ENCODE data around the gene FNBP1.
A peak's percentile ranks its signal among the peaks of the same experiment; 100 is the strongest.

FNBP1 gene

DNA sequence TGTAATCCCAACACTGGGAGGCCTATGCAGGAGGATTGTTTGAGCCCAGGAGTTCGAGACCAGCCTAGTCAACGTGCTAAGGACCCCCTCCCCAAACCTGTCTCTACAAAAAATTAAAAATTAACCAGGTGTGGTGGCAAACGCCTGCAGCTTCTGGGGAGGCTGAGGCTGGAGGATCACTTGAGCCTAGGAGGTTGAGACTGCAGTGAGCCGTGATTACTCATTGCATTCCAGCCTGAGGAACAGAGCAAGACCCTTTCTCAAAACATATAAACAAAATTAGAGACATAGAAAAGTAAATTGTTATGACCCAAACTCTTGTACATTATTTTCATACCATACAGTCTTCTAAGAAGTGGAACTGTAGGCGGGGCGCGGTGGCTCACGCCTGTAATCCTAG lies 11.8 kb upstream of the FNBP1 start:
- Mint-ChIP-seq H3K27ac (peak overlapping the region; percentile 97), H3K9me3 (no peaks in the 10 kb centered on the region), H3K27me3 (no peaks in the 10 kb centered on the region), H3K4me1 (peaks cover 9 to 29% of the 10 kb centered on the region in 2 donors), H3K36me3 (peaks cover 7 to 8% of the 10 kb centered on the region in 2 donors), H3K4me3 (peak overlapping the region; percentile 93)
- no peak for ATAC-seq (replicated peaks)
- DNase-seq: no peak

GRCh38 chr9:130054325-130054786 lies 11.4 kb upstream of the FNBP1 start:
- H3K27ac Mint-ChIP-seq: peak overlapping the region; percentile 97
- peak overlapping the region; percentile 93 for H3K4me3 Mint-ChIP-seq
- no peaks in the 10 kb centered on the region for H3K9me3 Mint-ChIP-seq
- H3K27me3 Mint-ChIP-seq: no peaks in the 10 kb centered on the region
- peaks cover 7 to 8% of the 10 kb centered on the region in 2 donors for H3K36me3 Mint-ChIP-seq
- DNase-seq (no peak), ATAC-seq (replicated peaks) (no peak)
- H3K4me1 Mint-ChIP-seq: peaks cover 9 to 32% of the 10 kb centered on the region in 2 donors

DNA sequence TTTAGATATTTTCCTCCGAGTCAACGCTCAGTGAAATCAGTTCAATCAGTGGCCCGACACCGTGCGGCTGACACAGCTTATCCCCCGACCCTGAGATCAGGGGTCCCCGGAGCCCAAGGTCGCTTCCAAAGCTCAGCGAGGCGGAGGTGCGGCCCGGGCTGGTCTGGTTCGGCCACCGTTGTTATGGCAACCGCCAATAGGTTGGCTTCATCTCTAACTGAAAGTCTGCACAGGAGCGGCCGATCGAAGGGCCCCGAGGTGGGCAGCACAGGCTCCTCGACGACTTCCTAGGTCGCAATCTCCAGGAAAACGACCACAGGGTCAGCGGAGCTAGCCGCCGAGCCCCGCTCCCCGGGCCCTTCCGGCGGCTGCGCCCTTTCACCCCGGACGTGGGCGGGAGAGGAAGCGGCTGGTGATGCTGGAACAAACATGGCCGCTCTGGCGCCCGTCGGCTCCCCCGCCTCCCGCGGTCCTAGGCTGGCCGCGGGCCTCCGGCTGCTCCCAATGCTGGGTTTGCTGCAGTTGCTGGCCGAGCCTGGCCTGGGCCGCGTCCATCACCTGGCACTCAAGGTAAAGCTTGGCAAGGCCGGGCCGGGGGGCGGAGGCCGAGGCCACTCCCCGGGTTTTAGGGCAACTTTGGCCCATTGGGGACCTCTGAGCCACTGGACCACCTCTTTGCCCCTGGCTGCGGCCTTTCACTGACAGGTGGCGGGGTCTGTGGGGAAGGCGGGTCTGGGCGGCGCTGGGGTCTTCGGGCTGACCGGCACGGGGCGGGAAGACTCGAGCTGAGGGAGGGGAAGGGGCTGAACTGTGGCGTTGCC lies 10.7 kb upstream of the FNBP1 start, which contains the start of gene GPR107:
TSS of gene GPR107 (plus strand) at position 403 of the 821 bp plus-strand sequence. CDS start at position 430, 27 bp downstream.
- H3K9me3 Mint-ChIP-seq: no peaks in the 10 kb centered on the region
- peaks cover 8 to 29% of the 10 kb centered on the region in 2 donors for H3K4me1 Mint-ChIP-seq
- H3K27me3 Mint-ChIP-seq: no peaks in the 10 kb centered on the region
- peaks cover 2 to 3% of the 10 kb centered on the region in 2 donors for H3K36me3 Mint-ChIP-seq
- peak; percentile 72 for DNase-seq
- peak; percentile 96 for ATAC-seq (replicated peaks)
- peak within 1 kb of the TSS; percentile 93 for H3K4me3 Mint-ChIP-seq
- H3K27ac Mint-ChIP-seq: peak within 1 kb of the TSS; percentile 97

- DNase-seq (no peak), ATAC-seq (replicated peaks) (no peak)
- Mint-ChIP-seq H3K27me3 (no peaks in the 10 kb centered on the region), H3K4me1 (peaks cover 7 to 25% of the 10 kb centered on the region in 2 donors), H3K9me3 (no peaks in the 10 kb centered on the region), H3K4me3 (peak overlapping the region; percentile 93), H3K36me3 (no peaks in the 10 kb centered on the region), H3K27ac (peak overlapping the region; percentile 97)
Measured at GRCh38 chr9:130053109-130053503, 10.1 kb upstream of the FNBP1 start.

- Mint-ChIP-seq H3K4me3 (peak overlapping the region in 1 of 2 donors; percentile 36), H3K9me3 (no peaks in the 10 kb centered on the region), H3K27ac (no peak overlapping the region), H3K27me3 (no peaks in the 10 kb centered on the region), H3K4me1 (peaks cover 7 to 25% of the 10 kb centered on the region in 2 donors), H3K36me3 (no peaks in the 10 kb centered on the region)
- DNase-seq (no peak), ATAC-seq (replicated peaks) (no peak)
Measured at GRCh38 chr9:130051855-130052254, 8.9 kb upstream of the FNBP1 start.

DNA sequence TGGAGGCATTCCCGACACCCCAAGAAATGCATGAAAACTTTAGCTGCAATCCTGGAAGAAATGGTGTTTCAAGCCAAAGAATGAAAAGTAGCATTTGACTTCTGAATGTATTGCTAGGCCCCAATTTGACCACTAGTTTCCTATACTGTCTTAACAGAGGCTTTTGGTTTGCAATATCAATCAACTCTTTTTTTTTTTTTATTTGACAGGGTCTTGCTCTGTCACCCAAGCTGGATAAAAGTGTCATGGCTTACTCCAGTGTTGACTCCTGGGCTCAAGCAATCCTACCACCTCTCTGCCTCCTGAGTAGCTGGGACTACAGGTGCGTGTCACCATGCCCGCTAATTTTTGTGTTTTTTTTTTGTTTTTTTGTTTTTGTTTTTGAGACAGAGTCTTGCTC lies 7.5 kb upstream of the FNBP1 start:
- Mint-ChIP-seq H3K9me3 (no peaks in the 10 kb centered on the region), H3K27ac (no peak overlapping the region), H3K27me3 (no peaks in the 10 kb centered on the region), H3K4me1 (peaks cover 11 to 32% of the 10 kb centered on the region in 2 donors), H3K4me3 (no peak overlapping the region), H3K36me3 (no peaks in the 10 kb centered on the region)
- DNase-seq: no peak
- no peak for ATAC-seq (replicated peaks)

DNA sequence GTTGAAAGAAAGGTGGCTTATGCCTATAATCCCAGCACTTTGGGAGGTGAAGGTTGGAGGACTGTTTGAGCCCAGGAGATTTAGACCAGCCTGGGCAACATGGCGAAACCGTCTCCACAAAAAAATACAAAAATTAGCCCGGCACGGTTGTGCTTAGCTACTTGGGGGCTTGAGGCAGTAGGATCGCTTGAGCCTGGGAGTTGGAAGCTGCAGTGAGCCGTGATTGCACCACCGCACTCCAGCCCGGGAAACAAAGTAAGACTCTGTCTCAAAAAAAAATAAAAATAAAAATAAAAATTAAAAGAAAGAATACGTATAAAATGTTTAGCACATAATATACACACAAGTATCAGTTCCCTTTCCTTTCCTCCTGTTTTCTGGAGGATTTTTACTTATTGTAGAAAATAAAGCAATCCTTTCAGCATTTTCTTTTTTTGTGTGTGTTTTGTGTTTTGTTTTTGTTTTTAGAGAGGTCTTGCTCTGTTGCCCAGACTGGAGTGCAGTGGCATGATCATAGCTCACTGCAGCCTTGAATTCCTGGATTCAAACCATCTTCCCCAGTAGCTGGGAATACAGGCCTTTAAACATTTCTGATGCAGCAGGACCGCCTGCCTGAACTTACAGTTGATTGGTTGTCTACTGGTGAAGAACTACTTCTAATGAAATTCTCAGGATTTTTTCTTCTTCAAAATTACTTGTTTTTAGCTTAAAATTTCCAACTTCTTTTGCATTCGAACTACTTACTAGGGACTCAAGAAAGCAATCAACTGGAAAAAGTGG lies 6.6 kb upstream of the FNBP1 start:
- ATAC-seq (replicated peaks): no peak
- H3K36me3 Mint-ChIP-seq: no peaks in the 10 kb centered on the region
- no peaks in the 10 kb centered on the region for H3K9me3 Mint-ChIP-seq
- no peaks in the 10 kb centered on the region for H3K27me3 Mint-ChIP-seq
- H3K4me3 Mint-ChIP-seq: no peak overlapping the region
- no peak overlapping the region for H3K27ac Mint-ChIP-seq
- DNase-seq: no peak
- H3K4me1 Mint-ChIP-seq: peaks cover 15 to 33% of the 10 kb centered on the region in 2 donors

GRCh38 chr9:130045725-130046450 lies 2.9 kb upstream of the FNBP1 start:
- DNase-seq: no peak
- H3K4me1 Mint-ChIP-seq: peaks cover 20 to 42% of the 10 kb centered on the region in 2 donors

GRCh38 chr9:130043654-130044623 lies 950 bp upstream of the FNBP1 start:
- Mint-ChIP-seq H3K27ac (peak overlapping the region; percentile 97), H3K27me3 (no peaks in the 10 kb centered on the region), H3K36me3 (peaks cover 21 to 32% of the 10 kb centered on the region in 2 donors), H3K4me3 (peak overlapping the region; percentile 94 to 95), H3K9me3 (no peaks in the 10 kb centered on the region), H3K4me1 (peaks cover 17 to 48% of the 10 kb centered on the region in 2 donors)
- DNase-seq (no peak), ATAC-seq (replicated peaks) (no peak)

More at GRCh38 chr9:130045725-130046450, 2.9 kb upstream of the FNBP1 start:
- no peaks in the 10 kb centered on the region for H3K27me3 Mint-ChIP-seq
- H3K4me3 Mint-ChIP-seq: peak overlapping the region; percentile 30 to 50
- H3K27ac Mint-ChIP-seq: no peak overlapping the region
- no peaks in the 10 kb centered on the region for H3K9me3 Mint-ChIP-seq
- no peak for ATAC-seq (replicated peaks)
- H3K36me3 Mint-ChIP-seq: peaks cover 12 to 21% of the 10 kb centered on the region in 2 donors

DNA sequence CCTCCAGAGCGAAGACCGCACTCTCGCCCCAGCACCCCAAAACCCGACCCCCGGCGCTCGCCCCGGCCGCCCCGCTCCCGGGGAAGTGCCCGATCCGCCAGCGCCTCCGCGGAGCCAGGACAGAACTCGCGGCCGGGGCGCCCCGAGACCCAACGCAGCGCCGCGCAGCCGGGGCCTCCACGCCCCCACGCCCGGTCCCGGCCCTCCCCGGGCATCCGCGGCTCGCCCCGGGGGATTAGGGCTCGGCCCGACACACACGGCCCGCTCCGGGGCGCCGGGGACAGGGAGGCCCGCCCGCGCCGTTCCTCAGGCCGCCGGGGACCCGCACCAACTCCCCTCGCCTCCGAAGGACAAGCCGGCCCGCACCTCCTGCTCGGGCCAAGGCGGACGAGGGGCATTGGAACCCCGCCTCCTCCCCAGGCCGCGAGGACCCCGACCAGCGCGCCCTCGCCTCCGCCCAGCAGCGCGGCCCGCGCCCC lies 544 bp downstream of the FNBP1 start:
- Mint-ChIP-seq H3K27ac (peak overlapping the region; percentile 100), H3K4me1 (peaks cover 20 to 60% of the 10 kb centered on the region in 2 donors), H3K36me3 (peaks cover 25 to 39% of the 10 kb centered on the region in 2 donors), H3K4me3 (peak overlapping the region; percentile 95 to 98), H3K27me3 (no peaks in the 10 kb centered on the region), H3K9me3 (no peaks in the 10 kb centered on the region)
- DNase-seq (no peak), ATAC-seq (replicated peaks) (peak; percentile 7 to 13)

GRCh38 chr9:130041648-130042405 lies 1.2 kb downstream of the FNBP1 start:
- peak overlapping the region; percentile 100 for H3K27ac Mint-ChIP-seq
- no peaks in the 10 kb centered on the region for H3K27me3 Mint-ChIP-seq
- peaks cover 0 to 1% of the 10 kb centered on the region in 2 donors for H3K9me3 Mint-ChIP-seq
- H3K4me3 Mint-ChIP-seq: peak overlapping the region; percentile 95 to 98
- ATAC-seq (replicated peaks) (no peak), DNase-seq (no peak)
- H3K4me1 Mint-ChIP-seq: peaks cover 24 to 67% of the 10 kb centered on the region in 2 donors
- H3K36me3 Mint-ChIP-seq: peaks cover 29 to 45% of the 10 kb centered on the region in 2 donors

DNA sequence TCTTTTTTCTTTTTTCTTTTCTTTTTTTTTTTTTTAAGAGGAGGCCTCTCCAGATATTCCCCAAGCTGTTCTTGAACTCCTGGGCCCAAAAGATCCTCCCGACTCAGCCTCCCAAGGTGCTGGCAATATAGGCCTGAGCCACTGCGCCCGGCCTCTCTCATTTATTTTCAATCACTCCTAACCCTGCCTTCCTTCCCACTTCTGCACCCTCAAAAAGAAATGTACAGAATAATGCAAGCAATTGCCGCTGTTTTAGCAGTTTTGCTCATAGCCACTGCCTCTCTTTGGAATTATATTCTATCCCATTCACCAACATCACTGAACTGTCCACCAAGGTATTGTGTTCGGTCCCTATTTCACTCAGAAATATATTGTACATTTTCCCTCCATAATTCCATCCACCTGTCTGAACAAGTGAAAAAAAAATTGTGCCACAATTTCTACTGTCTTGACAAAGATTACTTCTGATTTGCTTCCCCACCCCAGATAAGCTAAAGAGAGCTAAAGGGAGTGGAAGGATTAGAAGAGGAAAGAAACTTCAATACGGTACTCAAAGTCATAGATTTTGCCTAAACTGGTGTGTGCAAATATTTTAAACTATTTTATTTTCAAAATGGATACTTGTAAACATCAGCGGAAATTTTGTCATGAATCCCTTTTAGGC lies 1.9 kb downstream of the FNBP1 start:
- H3K36me3 Mint-ChIP-seq: peaks cover 34 to 51% of the 10 kb centered on the region in 2 donors
- no peak for ATAC-seq (replicated peaks)
- H3K9me3 Mint-ChIP-seq: peaks cover 0 to 1% of the 10 kb centered on the region in 2 donors
- peaks cover 29 to 74% of the 10 kb centered on the region in 2 donors for H3K4me1 Mint-ChIP-seq
- no peaks in the 10 kb centered on the region for H3K27me3 Mint-ChIP-seq
- H3K27ac Mint-ChIP-seq: peak overlapping the region; percentile 100
- no peak for DNase-seq
- peak overlapping the region; percentile 95 to 98 for H3K4me3 Mint-ChIP-seq
